Body of pancreas (tissue), 4 donors: ENCODE results near the gene OSBPL6. TPM values are rescaled to one million over a fixed set of nuclear protein-coding genes. Genes with fewer than 3 reads are reported as not detected.
"Not testable (repeated sequence)": the region's sequence is repeated elsewhere in the genome, so short reads cannot be mapped to it uniquely, and the experiment has no call there.

Experiments
- ATAC-seq: fragments of 150-250 bp; one replicate; pipeline ENCODE4 v1.9.1; 2016
- DNase-seq, 4 donors: peaks; one replicate each; pipeline ENCODE4 v3.0.0-alpha.2; 2019
- H3K27ac ChIP-seq, 4 donors: fragments of 200-600 bp; sonication (generic); 1 replicate in 3 of 4; 2 replicates in 1 of 4; pipeline versions ENCODE4 v1.5.1 to v1.6.1; 2016 to 2019; ENCODE audit warnings: mild to moderate bottlenecking in 1 of 4, mixed read lengths in 1 of 4, moderate library complexity in 1 of 4
- H3K27me3 ChIP-seq, 2 donors: fragments of 200-600 bp; sonication (generic); one replicate each; pipeline ENCODE4 v1.6.0; 2016; ENCODE audit warnings: mild to moderate bottlenecking in 1 of 2
- H3K36me3 ChIP-seq, 2 donors: fragments of 200-600 bp; sonication (generic); replicated peaks in 1 of 2; 2 replicates each; pipeline ENCODE4 v1.5.1; 2016; ENCODE audit warnings: low read depth in 2 of 2; ENCODE audit not compliant: insufficient read depth in 1 of 2
- H3K4me1 ChIP-seq: fragments of 200-600 bp; sonication (generic); one replicate; pipeline ENCODE4 v1.6.0; 2016
- H3K4me3 ChIP-seq, 2 donors: fragments of 200-600 bp; sonication (generic); 1 replicate in 1 of 2; 2 replicates in 1 of 2; pipeline ENCODE4 v1.5.1; 2016 to 2019
- H3K9me3 ChIP-seq, 3 donors: fragments of 200-600 bp; sonication (generic); 1 replicate in 2 of 3; 2 replicates in 1 of 3; pipeline ENCODE4 v1.5.1; 2016
- POLR2A ChIP-seq, 3 donors: fragments of 450-650 bp; IDR thresholded peaks; one replicate each; pipeline ENCODE4 v1.6.1; 2016; ENCODE audit warnings: antibody characterized with exemption in 3 of 3, mild to moderate bottlenecking in 2 of 3
- WGBS, 2 donors: methylation state at CpG; one replicate each; pipeline ENCODE4 v1.1.5; 2017; 5-methylcytosine and 5-hydroxymethylcytosine counted together
- intact Hi-C: fragments of 100-400 bp; cut with DNase I; formaldehyde crosslinking; loops from one replicate; pipeline ENCODE4 v1.15.1; 2023
- total RNA-seq, 2 donors: library from RNA; depleted of rRNA; stranded (reverse); fragments of >200 nt; gene quantifications; one replicate each; pipeline ENCODE4 v1.1.0, GENCODE V29; 2016
- TF ChIP-seq, protein P1 (sequence below), 7 experiments: fragments of 450-650 bp in 4 of 7; fragments of 200-600 bp in 3 of 7; sonication (generic) in 3 of 7; IDR thresholded peaks; one replicate each; pipeline ENCODE4 v1.5.1; 2016 to 2019; ENCODE audit warnings: antibody characterized with exemption in 7 of 7

Gene OSBPL6
- total RNA-seq, result 1 to 10 TPM in 1 of 2 donors, under 1 TPM in 1; 0.26 to 2.0 TPM

DNA sequence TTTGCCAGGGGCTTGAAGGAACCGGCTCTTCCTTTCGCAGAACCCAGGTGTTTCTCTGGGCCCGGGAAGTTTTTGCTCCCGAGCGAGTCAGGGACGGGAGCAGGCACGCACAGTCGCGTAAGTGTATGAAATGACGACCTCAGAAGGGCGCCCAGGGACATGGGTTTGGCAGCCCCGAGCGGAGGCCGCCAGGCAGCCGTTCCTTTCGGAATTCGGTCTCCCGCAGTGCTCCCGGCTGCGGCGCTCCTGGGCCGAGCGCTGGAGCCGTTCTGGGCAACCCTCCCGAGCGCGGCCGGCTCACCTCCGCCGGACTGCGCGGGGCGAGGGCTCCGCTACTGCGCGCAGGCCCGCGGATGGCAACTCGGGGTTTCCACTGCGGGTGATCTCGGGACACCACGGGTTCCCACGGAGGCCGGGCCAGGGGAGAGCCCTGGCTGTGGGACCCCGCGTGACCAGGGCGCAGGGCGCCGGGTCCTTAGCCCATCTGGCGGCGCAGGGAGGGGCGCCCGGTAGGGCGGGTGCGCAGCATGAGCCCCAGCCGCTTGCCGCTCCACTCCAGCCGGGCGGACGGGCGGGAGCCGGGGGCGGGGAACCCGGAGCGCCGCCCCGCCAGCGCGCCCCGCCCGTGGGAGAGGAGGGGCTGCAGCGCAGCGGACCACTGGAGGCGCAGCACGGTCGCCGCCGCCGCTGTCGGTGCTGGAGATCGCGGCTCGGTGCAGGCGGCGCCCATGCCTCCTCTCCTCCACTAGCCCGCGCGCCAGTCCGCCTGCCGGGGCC is at the start of gene OSBPL6:
Gene OSBPL6 (plus strand): TSS at position 690 of the 777 bp plus-strand sequence. CDS start 111,673 bp downstream, outside the sequence.
- Histone ChIP-seq H3K4me3 (peak within 1 kb of the TSS; percentile 79 to 91), H3K27ac (peak within 1 kb of the TSS; percentile 44 to 92 (median 92)), H3K4me1 (peaks cover 6% of the 10 kb centered on the region), H3K9me3 (no peaks in the 10 kb centered on the region), H3K27me3 (no peaks in the 10 kb centered on the region), H3K36me3 (no peaks in the 10 kb centered on the region)
- intact Hi-C loops, result no loop called here
- DNase-seq, result peak; percentile 83 to 89 (median 86)
- 0% methylated on average over 3 to 74 of the region's 90 CpGs for WGBS, 2 donors
- TF ChIP-seq, protein P1, sequence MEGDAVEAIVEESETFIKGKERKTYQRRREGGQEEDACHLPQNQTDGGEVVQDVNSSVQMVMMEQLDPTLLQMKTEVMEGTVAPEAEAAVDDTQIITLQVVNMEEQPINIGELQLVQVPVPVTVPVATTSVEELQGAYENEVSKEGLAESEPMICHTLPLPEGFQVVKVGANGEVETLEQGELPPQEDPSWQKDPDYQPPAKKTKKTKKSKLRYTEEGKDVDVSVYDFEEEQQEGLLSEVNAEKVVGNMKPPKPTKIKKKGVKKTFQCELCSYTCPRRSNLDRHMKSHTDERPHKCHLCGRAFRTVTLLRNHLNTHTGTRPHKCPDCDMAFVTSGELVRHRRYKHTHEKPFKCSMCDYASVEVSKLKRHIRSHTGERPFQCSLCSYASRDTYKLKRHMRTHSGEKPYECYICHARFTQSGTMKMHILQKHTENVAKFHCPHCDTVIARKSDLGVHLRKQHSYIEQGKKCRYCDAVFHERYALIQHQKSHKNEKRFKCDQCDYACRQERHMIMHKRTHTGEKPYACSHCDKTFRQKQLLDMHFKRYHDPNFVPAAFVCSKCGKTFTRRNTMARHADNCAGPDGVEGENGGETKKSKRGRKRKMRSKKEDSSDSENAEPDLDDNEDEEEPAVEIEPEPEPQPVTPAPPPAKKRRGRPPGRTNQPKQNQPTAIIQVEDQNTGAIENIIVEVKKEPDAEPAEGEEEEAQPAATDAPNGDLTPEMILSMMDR (IDR thresholded peaks at IDR 0.05), result peak in 5 of 7 experiments; percentile 25 to 70 (median 35)
- peak; percentile 57 to 77 (median 72) for TF ChIP-seq POLR2A (IDR thresholded peaks at IDR 0.05)
- peak; percentile 95 for ATAC-seq

DNA sequence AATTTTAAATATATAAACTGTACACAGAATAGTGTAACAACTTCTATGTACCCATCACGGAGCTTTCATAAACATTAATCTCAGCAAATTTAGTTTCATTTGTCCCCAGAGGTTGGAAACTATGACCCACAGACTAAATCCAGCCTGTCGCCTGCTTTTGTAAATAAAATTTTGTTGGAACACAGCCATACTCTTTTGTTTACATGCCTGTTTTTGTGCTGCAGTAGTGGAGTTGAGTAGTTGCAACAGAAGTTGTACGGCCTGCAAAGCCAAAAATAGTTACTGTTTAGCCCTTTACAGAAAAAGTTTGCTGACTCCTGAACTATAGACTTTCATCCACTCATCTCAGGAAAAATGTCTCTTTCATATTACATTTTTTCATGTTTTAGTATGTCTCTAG is 42.3 kb upstream of the OSBPL6 start:
- H3K9me3 ChIP-seq, result no peaks in the 10 kb centered on the region
- TF ChIP-seq, protein P1 (IDR thresholded peaks at IDR 0.05), result no peak
- no peak for TF ChIP-seq POLR2A (IDR thresholded peaks at IDR 0.05)
- H3K27me3 ChIP-seq, result no peaks in the 10 kb centered on the region
- H3K4me3 ChIP-seq, result no peak overlapping the region
- intact Hi-C loops, result no loop called here
- H3K4me1 ChIP-seq, result peaks cover 12% of the 10 kb centered on the region
- 6 to 10% methylated on average over 3 of the region's 3 CpGs for WGBS, 2 donors
- H3K36me3 ChIP-seq, result no peaks in the 10 kb centered on the region
- ATAC-seq, result peak; percentile 69
- peak in 3 of 4 donors; percentile 13 to 34 (median 15) for DNase-seq
- peak overlapping the region in 2 of 4 donors; percentile 17 to 32 for H3K27ac ChIP-seq

DNA sequence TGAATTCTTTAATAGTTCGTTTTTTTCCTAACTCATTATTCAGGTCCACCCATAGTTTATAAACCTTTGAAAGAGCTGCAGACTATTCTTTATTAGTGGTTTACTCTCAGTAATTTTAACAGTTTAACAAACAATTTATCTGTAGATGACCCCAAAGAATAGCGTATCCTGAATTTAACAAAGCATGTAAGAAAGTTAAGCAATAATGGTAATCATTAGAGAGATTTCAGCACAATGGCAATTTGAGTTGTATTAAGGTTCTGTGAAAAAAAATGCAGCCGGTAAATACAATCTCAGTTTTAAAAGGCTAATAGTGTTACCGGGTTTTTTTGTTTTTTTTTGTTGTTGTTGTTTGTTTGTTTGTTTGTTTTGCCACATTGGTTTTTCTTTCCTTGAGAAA is 41.8 kb upstream of the OSBPL6 start:
- Histone ChIP-seq H3K27me3 (no peaks in the 10 kb centered on the region), H3K9me3 (no peaks in the 10 kb centered on the region), H3K4me1 (peaks cover 12% of the 10 kb centered on the region), H3K27ac (peak overlapping the region in 2 of 4 donors; percentile 17 to 32), H3K36me3 (no peaks in the 10 kb centered on the region), H3K4me3 (no peak overlapping the region)
- intact Hi-C loops, result no loop called here
- ATAC-seq (no peak), DNase-seq (no peak)
- WGBS, 2 donors, result 44 to 52% methylated on average over 4 of the region's 4 CpGs
- no peak for TF ChIP-seq POLR2A (IDR thresholded peaks at IDR 0.05)
- TF ChIP-seq, protein P1 (IDR thresholded peaks at IDR 0.05), result no peak

DNA sequence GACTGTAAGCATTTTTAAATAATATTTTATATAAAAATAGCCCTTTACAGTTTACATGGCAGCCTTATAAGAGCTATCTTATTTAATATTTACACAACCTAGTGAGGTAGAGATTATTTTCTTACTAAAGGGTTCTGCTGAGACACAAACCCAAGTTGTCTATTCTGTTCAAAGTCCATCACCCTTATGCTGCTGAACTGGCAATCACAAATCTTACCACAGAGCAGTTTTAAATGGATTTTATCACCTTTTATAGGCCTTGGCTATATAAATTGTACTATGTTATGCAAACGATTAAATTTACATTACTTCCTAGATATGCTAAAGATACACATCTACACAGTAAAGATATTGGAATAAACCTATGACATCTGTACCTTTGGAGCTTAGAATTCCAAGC is 41.3 kb upstream of the OSBPL6 start:
- no peaks in the 10 kb centered on the region for H3K36me3 ChIP-seq
- H3K4me1 ChIP-seq, result peaks cover 12% of the 10 kb centered on the region
- H3K4me3 ChIP-seq, result no peak overlapping the region
- H3K27me3 ChIP-seq, result no peaks in the 10 kb centered on the region
- no peak for ATAC-seq
- TF ChIP-seq POLR2A (IDR thresholded peaks at IDR 0.05), result no peak
- TF ChIP-seq, protein P1 (IDR thresholded peaks at IDR 0.05), result no peak
- no peaks in the 10 kb centered on the region for H3K9me3 ChIP-seq
- H3K27ac ChIP-seq, result no peak overlapping the region
- no peak for DNase-seq
- intact Hi-C loops, result no loop called here
- WGBS, 2 donors, result 10 to 19% methylated on average over 1 of the region's 1 CpG

DNA sequence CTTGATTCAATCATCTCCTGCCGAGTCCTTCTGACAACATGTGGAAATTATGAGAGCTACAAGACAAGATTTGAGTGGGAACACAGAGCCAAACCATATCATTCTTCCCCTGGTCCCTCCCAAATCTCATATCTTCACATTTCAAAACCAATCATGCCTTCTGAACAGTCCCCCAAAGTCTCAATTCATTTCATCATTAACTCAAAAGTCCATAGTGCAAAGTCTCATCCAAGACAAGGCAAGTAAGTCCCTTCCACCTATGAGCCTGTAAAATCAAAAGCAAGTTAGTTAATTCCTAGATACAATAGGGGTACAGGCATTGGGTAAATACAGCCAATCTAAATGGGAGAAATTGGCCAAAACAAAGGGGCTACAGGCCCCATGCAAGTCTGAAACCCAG is 40.4 kb upstream of the OSBPL6 start:
- peaks cover 12% of the 10 kb centered on the region for H3K4me1 ChIP-seq
- 77 to 94% methylated on average over 1 of the region's 1 CpG for WGBS, 2 donors

More for the DNA sequence above, 40.4 kb upstream of the OSBPL6 start:
- intact Hi-C loops, ATAC-seq, H3K9me3 ChIP-seq, DNase-seq, H3K27ac ChIP-seq, H3K27me3 ChIP-seq, H3K4me3 ChIP-seq, H3K36me3 ChIP-seq: not testable (repeated sequence)
